Mesothelial cell of epicardium (in vitro differentiated cells): ENCODE measurements around the gene METAP1D. TPM values are rescaled to one million over a fixed set of nuclear protein-coding genes. Genes with fewer than 3 reads are reported as not detected.
"Not testable (repeated sequence)": the region's sequence is repeated elsewhere in the genome, so short reads cannot be mapped to it uniquely, and the experiment has no call there.

Source experiments
- DNase-seq, 2 experiments: peaks; one replicate each; pipeline ENCODE4 v3.0.0; 2021; ENCODE audit warnings: low spot score in 2 of 2; ENCODE audit not compliant: unreplicated experiment in 2 of 2
- H3K27ac Mint-ChIP-seq: 2 replicates; pipeline ENCODE4 v1.8.0; 2021; ENCODE audit warnings: mixed read lengths
- H3K27me3 Mint-ChIP-seq: 2 replicates; pipeline ENCODE4 v1.8.0; 2021; ENCODE audit warnings: low read depth, mixed read lengths
- H3K36me3 Mint-ChIP-seq: 2 replicates; pipeline ENCODE4 v1.8.0; 2021; ENCODE audit warnings: mixed read lengths
- H3K4me1 Mint-ChIP-seq: 2 replicates; pipeline ENCODE4 v1.8.0; 2021; ENCODE audit warnings: mixed read lengths
- H3K4me3 Mint-ChIP-seq: 2 replicates; pipeline ENCODE4 v1.8.0; 2021; ENCODE audit warnings: mild to moderate bottlenecking, moderate library complexity, mixed read lengths
- H3K9me3 Mint-ChIP-seq: 2 replicates; pipeline ENCODE4 v1.8.0; 2021; ENCODE audit warnings: mixed read lengths
- total RNA-seq: library from RNA; stranded (reverse); gene quantifications from 3 replicates; pipeline ENCODE4 v1.2.1, GENCODE V29; 2021
- TF ChIP-seq, protein P1 (sequence below): fragments of 200-600 bp; sonication (generic); IDR thresholded peaks from one replicate; pipeline ENCODE4 v1.5.0; 2021; ENCODE audit warnings: antibody characterized with exemption; ENCODE audit not compliant: unreplicated experiment

METAP1D gene
- total RNA-seq, 1 donor from 2014 or later, result 13.5 TPM

DNA sequence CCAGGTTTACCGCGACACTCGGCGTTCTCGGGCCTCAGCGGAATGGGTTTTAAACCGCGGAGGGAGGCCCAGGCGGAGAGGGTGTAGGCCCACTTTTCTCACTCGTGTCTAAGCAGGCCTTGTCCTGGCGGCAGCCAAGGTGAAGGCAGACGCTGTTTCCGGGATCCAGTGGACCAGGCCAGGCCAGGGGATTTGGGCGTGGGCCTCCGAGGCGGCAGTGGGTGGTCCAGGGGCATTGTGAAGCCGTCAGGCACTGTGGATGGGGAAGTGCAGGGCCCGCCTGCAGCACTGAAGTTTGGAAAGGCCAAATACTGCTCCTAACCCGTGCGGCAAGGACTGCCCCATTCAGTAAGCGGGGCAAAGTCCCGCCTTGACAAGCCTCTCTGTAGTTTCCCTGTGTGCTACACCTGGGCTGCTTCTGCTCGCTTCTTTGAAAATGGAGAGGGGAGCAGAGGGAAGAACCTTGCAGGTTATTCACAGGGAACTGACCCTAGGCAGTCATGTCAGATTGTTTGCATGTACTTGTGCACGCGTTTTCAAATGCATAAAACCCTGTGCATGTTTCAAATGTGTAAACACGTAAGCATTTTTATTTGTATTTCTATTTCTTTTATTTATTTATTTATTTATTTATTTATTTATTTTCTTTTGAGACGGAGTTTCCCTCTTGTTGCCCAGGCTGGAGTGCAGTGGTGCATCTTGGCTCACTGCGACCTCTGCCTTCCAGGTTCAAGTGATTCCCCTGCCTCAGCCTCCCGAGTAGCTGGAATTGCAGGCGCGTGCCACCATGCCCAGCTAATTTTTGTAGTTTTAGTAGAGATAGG is 110.4 kb downstream of the METAP1D start:
- H3K27me3 Mint-ChIP-seq, result peaks cover 42% of the 10 kb centered on the region
- no peak overlapping the region for H3K27ac Mint-ChIP-seq
- H3K4me3 Mint-ChIP-seq, result no peak overlapping the region
- H3K9me3 Mint-ChIP-seq, result no peaks in the 10 kb centered on the region
- TF ChIP-seq, protein P1, sequence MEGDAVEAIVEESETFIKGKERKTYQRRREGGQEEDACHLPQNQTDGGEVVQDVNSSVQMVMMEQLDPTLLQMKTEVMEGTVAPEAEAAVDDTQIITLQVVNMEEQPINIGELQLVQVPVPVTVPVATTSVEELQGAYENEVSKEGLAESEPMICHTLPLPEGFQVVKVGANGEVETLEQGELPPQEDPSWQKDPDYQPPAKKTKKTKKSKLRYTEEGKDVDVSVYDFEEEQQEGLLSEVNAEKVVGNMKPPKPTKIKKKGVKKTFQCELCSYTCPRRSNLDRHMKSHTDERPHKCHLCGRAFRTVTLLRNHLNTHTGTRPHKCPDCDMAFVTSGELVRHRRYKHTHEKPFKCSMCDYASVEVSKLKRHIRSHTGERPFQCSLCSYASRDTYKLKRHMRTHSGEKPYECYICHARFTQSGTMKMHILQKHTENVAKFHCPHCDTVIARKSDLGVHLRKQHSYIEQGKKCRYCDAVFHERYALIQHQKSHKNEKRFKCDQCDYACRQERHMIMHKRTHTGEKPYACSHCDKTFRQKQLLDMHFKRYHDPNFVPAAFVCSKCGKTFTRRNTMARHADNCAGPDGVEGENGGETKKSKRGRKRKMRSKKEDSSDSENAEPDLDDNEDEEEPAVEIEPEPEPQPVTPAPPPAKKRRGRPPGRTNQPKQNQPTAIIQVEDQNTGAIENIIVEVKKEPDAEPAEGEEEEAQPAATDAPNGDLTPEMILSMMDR, result no peak
- DNase-seq, result no peak
- H3K36me3 Mint-ChIP-seq, result no peaks in the 10 kb centered on the region
- peaks cover 7% of the 10 kb centered on the region for H3K4me1 Mint-ChIP-seq

DNA sequence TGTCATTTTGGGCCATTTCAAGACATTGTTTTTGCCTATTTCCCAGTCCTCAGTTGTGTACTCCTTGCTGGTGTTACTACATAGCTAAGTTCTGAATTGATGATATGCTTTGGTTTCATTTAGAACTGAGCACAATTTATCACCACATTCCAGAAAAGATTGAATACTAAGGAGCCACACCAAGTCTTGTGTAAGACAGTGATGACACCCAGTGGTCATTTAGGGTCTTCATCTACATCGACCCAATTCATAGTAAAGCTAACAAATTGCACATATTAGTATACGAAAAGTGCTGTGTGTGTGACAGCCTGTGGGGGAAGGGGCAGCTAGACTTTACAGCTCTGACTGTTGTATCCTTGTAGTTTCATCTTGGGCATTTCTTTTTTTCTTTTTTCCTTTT is 113.9 kb downstream of the METAP1D start:
- no peak for DNase-seq
- Mint-ChIP-seq H3K4me1 (no peaks in the 10 kb centered on the region), H3K4me3 (no peak overlapping the region), H3K9me3 (no peaks in the 10 kb centered on the region), H3K27me3 (peaks cover 11% of the 10 kb centered on the region), H3K36me3 (no peaks in the 10 kb centered on the region), H3K27ac (no peak overlapping the region)
- TF ChIP-seq, protein P1, result no peak

DNA sequence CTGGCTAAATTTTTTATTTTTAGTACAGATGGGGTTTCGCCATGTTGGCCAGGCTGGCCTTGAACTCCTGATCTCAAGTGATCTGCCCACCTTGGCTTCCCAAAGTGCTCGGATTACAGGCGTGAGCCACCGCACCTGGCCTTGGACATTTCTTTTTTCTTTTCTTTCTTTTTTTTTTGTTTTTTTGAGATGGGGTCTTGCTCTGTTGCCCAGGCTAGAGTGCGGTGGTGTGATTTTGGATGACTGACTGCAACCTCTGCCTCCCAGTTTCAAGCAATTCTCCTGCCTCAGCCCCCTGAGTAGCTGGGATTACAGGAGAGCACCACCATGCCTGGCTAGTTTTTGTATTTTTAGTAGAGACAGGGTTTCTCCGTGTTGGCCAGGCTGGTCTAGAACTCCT is 114.4 kb downstream of the METAP1D start:
- H3K4me3 Mint-ChIP-seq, H3K27me3 Mint-ChIP-seq, DNase-seq, H3K4me1 Mint-ChIP-seq, H3K9me3 Mint-ChIP-seq, H3K27ac Mint-ChIP-seq, H3K36me3 Mint-ChIP-seq: not testable (repeated sequence)

DNA sequence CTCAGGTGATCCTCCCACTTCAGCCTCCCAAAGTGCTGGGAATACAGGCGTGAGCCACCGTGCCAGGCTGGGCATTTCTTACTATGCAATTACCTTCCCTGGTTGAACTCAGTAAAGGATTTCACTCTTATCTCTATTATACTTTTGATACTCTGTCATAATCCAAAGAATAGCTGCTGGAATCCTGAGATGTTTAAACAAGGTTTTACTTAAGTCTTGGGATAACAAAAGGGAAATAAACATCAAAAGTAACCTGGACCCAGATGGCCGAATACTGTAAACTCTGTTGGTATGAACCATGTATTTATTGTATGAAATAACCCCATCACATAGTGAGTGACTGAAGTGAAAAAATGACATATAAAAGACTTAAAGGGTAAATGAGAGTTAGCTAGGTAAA is 114.8 kb downstream of the METAP1D start:
- no peak overlapping the region for H3K4me3 Mint-ChIP-seq
- no peaks in the 10 kb centered on the region for H3K9me3 Mint-ChIP-seq
- no peak overlapping the region for H3K27ac Mint-ChIP-seq
- DNase-seq, result no peak
- TF ChIP-seq, protein P1, result no peak
- H3K4me1 Mint-ChIP-seq, result peaks cover 3% of the 10 kb centered on the region
- peaks cover 7% of the 10 kb centered on the region for H3K27me3 Mint-ChIP-seq
- no peaks in the 10 kb centered on the region for H3K36me3 Mint-ChIP-seq

DNA sequence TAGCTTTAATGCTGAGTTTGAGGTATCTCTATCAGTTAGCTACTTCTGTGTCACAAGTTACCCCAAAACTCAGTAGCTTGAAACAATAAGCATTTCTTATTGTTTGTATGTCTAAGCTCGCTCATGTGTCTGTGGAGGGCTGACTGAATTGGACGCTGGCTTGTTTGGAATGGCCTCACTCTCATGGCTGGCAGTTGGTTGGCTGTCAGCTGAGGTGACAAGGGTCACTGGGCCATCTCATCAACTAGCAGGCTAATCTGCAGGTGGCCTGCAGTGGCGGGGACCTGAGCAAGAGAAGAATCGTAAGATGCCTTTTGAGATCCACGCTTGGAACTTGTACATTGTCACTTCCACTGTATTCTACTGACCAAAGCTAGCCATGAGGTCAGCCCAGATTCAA is 116.4 kb downstream of the METAP1D start:
- H3K9me3 Mint-ChIP-seq, result no peaks in the 10 kb centered on the region
- no peaks in the 10 kb centered on the region for H3K36me3 Mint-ChIP-seq
- no peak overlapping the region for H3K4me3 Mint-ChIP-seq
- TF ChIP-seq, protein P1, result no peak
- no peak overlapping the region for H3K27ac Mint-ChIP-seq
- H3K4me1 Mint-ChIP-seq, result peaks cover 3% of the 10 kb centered on the region
- H3K27me3 Mint-ChIP-seq, result peaks cover 6% of the 10 kb centered on the region
- DNase-seq, result no peak

DNA sequence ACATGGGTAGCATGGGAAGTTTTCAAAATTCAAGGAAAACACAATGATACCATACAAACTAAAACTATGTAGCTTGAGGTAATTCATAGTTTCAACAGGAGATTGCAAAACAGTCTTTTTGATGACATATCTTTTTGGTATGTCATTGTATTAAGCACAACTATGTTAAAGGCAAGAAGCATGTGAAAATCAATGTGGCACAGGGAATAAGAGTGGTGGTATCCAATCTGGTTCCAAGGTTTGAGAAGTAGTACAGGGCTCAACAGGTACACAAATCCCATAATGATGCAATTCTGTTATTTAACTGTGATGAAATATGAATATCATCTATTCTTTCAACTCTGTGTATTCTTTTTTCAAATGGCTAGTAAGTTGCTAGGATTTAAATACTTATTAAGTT is 119.3 kb downstream of the METAP1D start:
- DNase-seq, result no peak
- peaks cover 3% of the 10 kb centered on the region for H3K4me1 Mint-ChIP-seq
- H3K9me3 Mint-ChIP-seq, result no peaks in the 10 kb centered on the region
- TF ChIP-seq, protein P1, result no peak
- no peak overlapping the region for H3K27ac Mint-ChIP-seq
- H3K36me3 Mint-ChIP-seq, result no peaks in the 10 kb centered on the region
- no peak overlapping the region for H3K4me3 Mint-ChIP-seq
- H3K27me3 Mint-ChIP-seq, result peaks cover 9% of the 10 kb centered on the region
